ENCODE results near the gene ZNF644. TPM values are rescaled to one million over a fixed set of nuclear protein-coding genes. Genes with fewer than 3 reads are reported as not detected.

ZNF644 gene
- total RNA-seq: 227 TPM

DNA sequence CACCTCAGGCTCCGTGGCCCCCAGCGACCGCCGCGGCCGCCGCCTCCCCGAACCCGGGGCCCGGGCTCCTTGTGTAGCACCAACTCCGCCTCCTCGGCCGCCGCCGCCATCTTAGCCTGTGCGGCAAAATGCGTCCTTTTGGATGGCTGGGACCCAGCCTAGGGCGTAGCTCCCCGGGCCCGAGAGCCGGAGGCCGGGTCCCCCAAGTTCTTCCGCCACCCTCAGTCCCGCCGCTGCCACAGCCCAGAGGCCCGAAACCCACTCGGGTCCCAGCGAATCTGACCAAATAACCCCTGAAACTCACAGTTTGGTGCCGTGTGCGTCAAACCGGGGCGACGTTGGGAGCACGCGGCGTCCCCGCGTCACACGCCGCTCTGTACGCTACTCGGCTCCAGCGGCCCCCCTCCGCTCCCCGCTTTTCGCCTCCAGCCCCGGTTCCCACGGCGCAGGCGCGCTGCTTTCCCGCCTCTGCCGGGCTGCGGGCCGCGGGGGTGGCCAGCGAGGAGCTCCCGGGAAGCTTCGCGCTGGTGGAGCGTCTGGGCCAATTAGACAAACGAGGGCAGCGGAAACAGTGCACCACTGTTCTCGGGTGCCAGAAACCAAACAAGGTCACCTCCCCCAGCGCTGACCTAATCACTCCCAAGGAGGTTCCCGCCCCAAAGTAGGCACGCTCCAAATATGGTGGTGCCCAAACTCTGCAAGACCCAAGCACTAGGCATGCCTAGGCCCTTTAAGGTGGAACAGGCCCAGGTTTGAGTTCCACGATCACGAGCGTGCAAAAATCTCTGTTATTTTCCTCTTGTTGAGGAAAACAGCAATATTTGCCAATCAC lies at the start of gene ZNF644:
ZNF644 (minus strand) TSS at position 350 of the 832 bp plus-strand sequence. CDS start 39,682 bp downstream, outside the sequence.

